G401.6 (cell line): ENCODE measurements around the gene SLC22A23.
"Not testable (repeated sequence)": the region's sequence is repeated elsewhere in the genome, so short reads cannot be mapped to it uniquely, and the experiment has no call there.

ENCODE experiments used
- FAIRE-seq: peaks from 2 replicates; lab custom pipeline; 2012; peaks lifted over from hg19 to GRCh38; lab: Jason Lieb, UNC

SLC22A23 gene

DNA sequence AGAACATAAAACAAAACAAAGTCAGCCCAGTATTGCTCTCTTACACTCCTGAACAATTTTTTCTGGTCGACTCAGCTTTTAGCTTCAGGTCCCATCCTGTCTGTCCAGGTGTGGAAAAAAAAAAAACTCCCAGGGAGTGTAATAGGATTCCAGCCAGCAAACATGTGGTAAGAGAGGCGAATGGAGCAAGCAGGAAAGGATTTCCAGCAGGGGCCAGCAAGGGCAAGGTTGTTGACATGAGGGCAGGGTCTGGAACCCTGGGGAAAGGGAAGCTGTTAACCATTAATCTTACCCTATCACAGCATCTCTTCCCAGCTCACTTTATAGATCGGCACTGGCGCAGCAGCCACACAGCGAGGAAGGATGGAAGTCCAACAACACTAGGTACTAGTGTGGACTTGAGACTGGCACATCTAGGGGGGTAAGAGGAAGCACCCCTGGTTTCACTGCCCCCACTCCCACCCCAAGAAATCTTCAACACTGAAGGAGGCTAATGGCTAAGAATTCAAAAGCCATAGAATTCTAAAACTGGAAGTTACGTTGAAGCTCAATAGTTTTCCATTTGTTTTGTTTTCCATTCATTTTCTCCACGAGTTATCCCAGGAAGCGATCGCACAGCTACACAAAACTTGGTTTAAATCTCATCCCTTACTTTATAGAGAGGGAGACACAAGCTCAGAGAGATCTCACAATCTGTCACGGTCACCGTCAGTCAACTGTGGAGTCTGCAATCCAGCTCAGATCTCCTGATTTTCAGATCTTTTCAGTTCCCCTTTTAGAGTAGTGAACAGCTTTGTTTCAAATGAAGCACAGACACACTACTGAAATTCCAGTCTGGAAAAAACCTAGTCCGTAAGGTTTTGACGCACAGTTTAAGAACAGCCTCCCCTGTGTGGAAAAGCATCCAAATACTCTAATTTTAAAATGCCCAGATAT, 53.3 kb downstream of the SLC22A23 start:
- no peak for FAIRE-seq

DNA sequence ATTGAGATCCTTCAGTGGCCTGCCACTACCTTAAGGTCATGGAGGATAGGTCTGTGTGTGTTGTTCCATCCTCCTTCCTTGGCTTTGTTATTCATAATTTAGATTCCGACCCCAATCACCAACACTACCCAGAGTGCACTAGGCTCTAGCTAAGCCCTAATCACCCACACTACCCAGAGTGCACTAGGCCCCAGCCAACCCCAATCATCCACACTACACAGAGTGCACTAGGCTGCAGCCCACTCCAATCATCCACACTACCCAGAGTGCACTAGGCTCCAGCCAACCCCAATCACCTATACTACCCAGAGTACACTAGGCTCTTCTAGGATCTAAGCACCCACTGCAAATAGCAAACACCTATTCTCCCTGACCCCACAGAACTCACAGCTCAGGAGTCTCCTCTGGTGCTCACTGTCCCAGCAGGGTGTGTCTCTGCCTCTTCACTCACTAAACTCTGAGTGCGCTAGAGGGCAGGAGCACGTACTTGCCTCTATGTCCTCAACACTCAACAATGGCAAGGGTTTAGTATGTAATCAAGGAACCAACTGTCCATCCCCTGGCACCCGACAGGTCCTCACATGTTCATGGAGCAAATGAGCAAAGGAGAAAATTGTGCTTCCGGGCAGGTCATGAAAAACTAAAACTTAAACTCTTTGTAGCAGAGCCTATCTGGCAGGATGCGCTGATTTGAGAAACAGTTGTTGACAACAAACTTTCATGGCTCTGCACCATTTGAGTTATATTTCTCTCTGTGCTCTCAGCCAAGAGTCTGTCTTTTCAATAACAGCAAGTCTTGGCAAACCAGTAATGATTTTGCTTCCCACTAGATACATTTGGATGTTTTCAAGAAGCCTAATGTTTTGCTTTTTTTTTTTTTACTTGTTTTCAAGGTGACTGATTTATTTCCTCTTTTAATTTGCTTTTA, 54.3 kb downstream of the SLC22A23 start:
- FAIRE-seq = no peak

DNA sequence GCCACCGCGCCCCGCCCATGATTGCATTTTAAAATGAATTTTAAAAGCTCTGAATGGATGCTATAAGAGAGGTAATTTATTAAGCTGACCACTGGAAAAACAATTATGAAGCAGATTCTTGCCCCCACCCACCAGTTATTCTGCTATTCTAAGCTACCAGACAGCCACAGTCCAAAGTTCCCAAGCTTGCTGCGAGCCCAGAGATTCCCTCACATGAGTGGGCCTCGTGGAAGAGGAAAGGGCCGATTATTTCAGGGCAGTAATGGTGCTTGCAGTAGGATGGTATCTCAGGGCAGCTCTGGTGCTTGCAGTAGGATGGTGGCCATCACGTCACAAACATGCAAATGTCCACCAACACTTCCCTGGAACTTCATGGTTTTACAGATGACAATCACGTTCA, 56.7 kb downstream of the SLC22A23 start:
- FAIRE-seq = no peak

DNA sequence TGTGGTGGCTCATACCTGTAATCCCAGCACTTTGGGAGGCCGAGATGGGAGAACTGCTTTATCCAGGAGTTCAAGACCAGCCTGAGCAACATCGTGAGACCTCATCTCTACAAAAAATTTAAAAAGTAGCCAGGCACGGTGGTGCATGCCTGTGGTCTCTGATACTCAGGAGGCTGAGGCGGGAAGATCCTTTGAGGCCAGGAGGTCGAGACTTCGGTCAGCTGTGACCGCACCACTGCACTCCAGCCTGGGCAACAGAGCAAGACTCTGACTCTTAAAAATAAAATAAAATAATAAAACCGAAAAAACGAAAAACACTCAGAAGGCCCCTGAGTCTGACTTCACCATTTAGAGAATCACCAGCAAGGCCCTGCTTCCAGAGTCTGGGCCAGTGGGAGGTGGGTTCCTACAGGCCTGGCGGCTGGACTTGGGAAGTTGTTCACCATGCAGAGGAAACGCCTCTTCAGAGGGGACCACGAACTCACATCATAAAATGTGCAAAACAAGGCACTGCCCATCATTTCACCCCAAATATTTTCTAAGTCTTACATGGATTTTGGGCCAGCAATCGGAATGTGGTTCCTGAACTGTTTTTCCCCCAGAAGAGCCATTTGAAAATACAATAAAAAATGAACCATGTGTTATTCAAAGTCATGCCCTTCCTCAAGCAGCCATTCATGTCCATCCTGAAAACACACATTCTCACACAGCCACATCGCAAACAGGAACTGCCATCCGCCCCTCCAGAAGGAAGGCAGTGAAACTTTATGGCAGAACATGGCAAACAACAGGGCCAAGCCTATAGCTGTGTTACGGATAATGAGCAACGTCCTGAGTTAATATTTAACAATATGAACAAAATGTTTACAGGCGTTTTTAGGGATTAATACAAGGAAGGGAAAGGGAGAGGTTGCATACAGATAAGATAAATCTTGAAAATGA, 57.8 kb downstream of the SLC22A23 start:
- FAIRE-seq = no peak

DNA sequence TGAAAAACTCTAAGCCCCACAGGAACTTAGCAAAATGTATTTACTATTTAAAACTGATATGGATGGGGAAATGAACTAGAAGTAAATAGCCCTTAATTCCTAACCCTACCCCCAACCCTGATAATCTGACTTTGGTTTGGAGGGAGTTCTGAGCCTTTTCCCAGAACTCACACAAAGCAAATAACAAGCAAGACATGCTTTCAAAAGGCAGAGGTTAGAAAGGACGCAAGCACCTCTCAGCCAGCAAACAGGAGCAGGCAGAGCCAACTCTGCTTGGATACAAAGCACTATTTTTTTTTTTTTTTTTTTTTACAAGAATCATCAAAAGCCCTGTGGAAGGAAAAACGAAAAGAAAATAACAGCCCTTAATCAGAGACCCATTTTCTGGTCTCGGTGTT, 58.7 kb downstream of the SLC22A23 start:
- no peak for FAIRE-seq

DNA sequence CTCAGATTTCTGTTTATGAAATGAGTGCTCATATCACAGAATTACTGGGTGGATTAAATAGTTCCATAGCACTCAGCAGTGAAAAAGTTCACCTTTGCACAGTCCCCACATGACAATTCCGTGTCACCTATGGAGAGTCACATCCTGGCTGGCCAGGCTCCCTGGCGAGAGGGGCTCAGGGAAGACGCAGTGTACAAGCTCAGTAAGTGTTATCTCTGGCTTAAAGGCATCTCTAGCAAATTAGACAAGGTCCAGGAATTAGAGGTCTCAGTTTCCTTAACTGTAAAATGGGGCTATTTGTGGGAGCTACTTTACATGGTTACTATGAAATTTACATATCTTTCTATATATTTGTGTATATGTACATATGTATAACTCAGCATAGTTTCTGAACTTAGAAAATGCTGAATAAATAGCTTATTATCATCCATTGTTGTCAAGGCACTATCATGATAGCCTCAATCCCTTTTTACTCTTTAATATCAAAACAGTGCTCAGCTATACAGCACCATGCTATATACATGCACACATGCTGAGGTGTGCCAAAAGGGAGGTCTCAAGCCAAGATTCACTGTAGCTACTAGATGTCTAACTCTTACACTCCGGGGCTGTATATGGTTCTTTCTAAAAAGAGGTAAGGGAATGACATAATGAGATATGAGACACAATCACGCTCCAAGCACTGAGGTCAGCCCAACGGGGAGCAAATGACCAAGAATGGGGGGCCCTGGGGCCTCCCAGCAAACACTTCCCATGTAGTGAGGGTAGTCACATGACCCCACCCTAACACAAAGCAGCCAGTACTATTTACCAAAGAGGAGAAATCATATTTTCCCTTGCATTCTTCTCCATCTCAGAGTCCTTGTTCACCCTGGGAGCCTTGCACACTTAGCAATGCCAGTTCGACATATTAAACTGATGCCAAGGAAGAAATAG, 59.4 kb downstream of the SLC22A23 start:
- no peak for FAIRE-seq

DNA sequence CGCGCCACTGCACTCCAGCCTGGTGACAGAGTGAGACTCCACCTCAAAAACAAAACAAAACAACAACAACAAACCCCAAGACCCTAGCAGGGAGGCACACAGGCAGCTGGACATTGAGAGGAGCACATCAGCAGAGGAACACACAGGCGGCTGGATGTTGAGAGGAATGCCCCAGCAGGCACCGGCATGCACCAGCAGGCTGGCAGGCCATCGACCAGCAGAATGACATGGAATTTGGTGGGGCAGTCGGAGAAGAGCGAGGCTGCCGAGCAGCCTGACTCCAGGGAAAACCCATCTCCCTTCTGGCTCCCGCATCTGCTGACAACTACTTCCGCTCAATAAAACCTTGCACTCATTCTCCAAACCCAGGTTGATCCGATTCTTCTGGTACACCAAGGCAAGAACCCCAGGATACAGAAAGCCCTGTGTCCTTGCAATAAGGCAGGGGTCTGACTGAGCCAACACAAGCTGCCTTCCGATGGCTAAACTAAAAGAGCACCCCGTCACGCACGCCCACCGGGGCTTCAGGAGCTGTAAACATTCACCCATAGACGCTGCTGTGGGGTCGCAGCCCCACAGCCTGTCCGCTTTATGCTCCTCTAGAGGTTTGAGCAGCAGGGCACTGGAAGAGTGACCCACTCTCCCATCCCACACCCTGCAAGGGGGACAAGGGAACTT, 60.2 kb downstream of the SLC22A23 start:
- no peak for FAIRE-seq

DNA sequence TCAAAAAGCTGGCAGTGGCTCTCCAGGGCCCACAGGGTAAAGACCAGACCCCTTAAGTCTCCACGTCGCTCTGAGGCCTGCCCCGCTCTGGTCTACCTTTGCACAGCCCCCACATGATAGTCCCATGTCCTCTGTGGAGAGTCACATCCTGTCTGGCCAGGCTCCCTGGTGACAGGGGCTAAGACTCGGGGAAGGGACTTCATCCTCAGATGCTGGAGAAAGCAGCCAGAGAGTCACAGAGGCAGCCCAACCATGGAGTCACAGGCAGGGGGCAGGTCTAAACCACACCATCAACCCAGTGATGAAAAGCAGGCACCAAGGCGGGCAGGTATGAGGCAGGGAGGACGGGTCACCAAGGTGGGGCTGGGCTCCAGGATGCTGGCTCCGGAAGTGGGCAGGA, 62.2 kb downstream of the SLC22A23 start:
- FAIRE-seq = no peak

DNA sequence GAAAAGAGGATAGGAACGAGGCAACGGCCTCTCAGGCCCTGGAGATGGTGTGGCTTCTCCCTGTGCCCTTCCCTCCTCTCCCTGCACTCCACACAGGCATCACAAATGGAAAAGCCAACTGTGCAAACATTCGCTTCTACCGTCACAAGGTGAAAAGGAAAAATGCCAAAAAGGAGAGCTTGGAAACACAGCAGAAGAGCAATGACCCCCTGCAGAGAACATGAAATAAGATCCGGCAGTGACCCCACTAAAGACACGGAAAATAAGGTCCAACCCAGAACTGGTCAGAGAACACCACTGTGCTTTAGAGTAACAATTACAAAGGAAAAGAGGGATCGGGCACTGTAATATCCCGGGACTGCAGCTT, 63.0 kb downstream of the SLC22A23 start:
- no peak for FAIRE-seq

DNA sequence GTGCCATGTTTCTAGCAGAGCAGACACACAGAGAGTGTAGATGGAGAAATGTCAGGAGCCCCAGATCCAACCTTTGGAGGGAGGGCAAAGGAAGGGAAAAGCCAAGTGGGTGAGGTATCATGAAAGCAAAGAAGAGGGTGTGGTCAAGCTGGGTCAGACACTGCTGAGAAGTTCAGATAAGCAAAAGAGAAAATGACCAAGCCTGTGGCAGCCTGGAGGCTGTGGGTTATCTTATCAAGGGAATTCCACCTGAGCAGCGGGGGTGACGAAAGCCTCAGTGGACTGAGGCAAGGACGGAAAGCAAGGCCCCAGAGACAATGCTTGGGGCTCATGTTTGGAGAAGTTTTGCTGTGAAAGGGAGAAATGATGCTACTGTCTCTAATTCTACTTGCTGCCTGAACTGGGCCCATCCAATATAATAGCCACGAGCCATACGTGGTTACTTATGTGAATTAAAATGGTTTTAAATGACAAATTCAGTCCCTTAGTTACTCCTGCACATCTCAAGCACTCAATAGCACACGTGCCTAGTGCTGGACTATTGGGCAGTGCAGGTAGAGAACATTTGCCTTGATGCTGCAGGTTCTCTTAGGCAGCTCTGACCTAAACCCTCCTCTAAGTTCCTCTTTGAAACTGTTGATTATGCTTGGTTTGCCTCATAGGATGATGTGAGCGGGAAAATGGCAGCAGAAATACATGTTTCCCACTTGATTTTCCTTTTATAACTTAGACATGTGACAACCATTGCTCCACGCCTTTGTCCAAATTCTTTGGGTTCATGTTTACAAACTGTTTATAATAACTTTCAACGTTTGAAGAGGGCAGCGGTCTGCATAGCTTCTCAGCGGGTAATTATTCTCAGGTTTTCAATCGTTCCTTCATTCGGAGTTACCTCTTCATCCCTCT, 63.7 kb downstream of the SLC22A23 start:
- no peak for FAIRE-seq

DNA sequence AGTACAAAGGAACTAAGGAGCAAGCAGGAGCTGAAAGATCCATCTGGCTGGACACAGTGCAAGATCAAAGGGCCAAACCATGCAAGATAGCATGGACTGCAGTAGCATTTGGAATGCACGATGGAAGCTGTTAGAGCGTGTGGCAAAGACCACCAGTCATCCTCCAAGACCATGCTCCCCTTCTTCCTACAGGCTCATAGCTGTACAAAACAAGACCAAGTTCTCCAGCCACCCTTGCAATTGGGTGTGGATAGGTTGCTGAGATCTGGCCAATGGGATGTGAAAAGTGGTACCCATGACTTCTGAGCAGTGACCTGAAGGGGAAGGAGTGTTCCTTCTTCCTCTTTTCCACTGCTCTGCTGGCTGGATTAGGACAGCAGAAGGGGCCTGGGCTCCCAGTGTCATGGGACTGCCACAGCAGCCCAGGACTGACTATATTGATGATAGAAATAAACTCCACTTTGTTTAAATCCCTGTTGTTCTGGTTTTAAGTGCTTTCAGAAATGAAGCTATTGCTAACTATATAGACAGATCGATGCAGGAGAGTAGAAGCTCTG, 64.9 kb downstream of the SLC22A23 start:
- no peak for FAIRE-seq

DNA sequence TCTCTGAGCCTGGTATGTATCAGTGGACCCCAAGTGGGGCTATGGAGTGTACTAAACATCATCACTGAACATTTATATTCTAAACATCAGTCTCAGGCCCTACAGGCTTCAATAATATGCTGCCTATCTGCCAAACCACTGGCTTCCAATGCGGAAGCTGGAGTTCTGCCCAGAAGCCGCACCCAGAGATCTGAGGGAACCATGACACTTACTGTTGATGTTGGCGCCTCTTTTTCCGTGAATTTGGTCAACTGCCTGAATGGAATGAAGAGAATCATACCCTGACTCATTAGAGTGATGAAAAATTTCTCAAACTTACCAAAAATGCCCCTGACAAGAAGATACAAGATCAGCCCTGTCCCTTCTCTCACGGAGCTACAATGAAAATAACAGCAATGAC, 66.2 kb downstream of the SLC22A23 start:
- no peak for FAIRE-seq

DNA sequence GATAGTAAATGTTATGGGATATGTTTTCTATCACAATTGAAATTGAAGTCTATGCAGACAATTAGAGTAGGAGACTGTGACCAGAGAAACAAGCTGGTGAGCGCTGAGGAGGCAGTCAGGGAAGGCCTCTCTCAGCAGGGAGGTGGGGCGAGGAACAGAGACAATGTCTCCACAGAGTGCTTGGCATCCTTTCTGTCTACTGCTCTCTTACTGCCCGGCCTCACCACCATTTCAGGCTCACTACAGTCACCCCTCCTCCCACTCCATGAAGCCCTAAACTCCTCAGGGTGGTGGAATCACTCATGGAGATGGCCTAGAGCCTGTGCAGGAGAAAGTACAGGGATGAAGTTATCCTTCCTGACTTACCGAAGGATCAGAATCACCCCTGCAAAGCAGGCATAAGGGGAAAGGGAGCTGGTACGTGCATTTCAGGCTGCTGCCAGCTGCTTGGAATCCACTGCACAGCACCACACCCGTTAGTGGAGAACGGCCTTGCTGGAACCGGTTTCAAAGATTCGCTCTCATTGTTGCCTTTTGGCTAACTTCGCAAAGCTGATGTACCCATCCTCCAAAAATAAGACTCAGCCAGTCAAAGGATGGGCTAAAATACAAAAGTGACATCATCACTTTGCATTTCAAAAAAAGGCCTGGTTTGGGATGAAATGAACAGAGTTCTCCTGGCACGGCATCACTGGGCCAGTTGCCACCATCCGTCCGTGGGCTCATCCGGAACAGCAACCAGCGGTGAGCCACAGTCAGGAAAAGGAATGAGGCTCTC, 67.3 kb downstream of the SLC22A23 start:
- FAIRE-seq = no peak

DNA sequence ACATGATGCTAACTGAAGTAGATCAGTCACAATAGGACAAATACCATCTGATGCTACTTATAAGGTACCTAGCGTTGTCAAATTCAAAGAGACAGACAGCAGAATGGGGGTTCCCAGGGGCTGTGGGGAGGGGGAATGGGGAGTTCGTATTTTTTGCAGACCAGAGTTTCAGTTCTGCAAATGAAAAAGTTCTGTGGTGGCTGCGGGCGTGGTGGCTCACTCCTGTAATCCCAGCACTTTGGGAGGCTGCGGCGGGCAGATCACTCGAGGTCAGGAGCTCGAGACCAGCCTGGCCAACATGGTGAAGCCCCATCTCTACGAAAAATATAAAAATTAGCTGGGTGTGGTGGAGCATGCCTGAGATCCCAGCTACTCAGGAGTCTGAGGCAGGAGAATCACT, 68.1 kb downstream of the SLC22A23 start:
- no peak for FAIRE-seq

DNA sequence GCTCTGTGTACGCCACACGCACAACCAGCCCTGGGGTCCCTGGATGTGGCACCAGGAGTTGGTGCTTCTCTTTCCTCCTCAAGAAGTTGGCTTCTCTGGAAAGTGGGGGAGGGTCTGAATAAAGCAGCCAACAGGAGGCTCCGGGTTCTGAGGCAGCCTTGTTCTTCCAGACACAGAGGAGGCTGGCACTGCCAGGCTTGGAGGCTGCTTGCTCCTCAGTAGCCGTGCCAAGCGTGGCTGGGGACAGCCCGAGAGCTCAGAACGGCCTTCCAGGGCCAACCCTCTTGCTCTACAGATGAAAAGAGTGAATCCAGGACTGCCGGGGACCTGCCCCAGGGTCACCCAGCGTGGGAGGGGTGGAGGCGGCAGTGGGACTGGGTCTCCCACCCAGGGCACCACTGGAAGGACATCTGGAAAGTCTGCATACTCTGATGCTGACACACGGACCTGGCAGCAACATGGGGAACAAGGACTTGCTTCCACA, 70.4 kb downstream of the SLC22A23 start:
- FAIRE-seq = no peak

DNA sequence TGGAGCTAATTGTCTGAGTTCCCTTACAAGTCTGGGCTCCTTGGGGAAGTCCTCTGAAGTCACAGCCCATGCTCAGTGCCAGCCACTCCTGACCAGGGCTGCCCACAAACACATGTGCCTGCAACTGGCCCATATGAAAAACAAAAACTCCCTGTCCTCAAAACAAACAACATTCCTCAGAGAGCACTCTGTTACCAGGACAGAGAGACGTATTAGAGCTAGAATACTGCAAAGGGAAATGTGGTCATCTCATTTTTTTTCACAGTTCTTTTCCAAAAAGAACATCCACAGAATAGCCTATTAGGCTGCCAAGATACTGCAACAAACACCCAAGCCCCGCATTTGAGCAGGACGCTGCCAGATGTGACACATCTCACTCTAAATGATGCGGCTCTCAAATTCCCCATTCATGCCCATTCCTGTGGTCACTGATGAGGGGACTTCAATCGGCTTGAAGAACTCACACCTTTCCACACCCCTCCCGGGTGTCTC, 71.1 kb downstream of the SLC22A23 start:
- no peak for FAIRE-seq

DNA sequence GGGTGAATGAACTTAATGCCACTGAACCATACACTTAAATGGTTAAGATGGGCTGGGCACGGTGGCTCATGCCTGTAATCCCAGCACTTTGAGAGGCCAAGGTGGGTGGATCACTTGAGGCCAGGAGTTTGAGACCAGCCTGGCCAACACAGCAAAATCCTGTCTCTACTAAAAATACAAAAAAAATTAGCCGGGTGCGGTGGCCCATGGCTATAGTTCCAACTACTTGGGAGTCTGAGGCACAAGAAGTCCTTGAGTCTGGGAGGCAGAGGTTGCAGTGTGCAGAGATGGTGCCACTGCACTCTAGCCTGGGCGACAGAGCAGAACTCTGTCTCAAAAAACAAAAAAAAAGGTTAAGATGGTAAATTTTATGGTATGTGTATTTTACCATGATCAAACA, 71.7 kb downstream of the SLC22A23 start:
- FAIRE-seq = not testable (repeated sequence)
